Astrocyte (in vitro differentiated cells and primary cell): ENCODE measurements around the gene PFKFB4. TPM values are rescaled to one million over a fixed set of nuclear protein-coding genes. Genes with fewer than 3 reads are reported as not detected.

Experiments
- DNase-seq: peaks from one replicate; pipeline ENCODE4 v3.0.0-alpha.2; 2010; ENCODE audit warnings: low read depth
- FAIRE-seq: peaks from 2 replicates; lab custom pipeline; 2011; peaks lifted over from hg19 to GRCh38; lab: Jason Lieb, UNC
- H2AFZ ChIP-seq: 2 replicates; pipeline ENCODE4 v1.6.0; 2012; ENCODE audit warnings: low read depth, low read length, inconsistent platforms
- H3K27ac ChIP-seq: 2 replicates; pipeline ENCODE4 v1.5.1; 2011; ENCODE audit warnings: low read depth, low read length, inconsistent platforms
- H3K27me3 ChIP-seq: 2 replicates; pipeline ENCODE4 v1.6.0; 2011; ENCODE audit warnings: low read length, inconsistent platforms; ENCODE audit not compliant: insufficient read depth
- H3K36me3 ChIP-seq: 2 replicates; pipeline ENCODE4 v1.5.1; 2011; ENCODE audit warnings: low read length, inconsistent platforms; ENCODE audit not compliant: insufficient read depth
- H3K4me1 ChIP-seq: 2 replicates; pipeline ENCODE4 v1.5.1; 2011; ENCODE audit warnings: low read length, inconsistent platforms; ENCODE audit not compliant: insufficient read depth
- H3K4me2 ChIP-seq: 2 replicates; pipeline ENCODE4 v1.6.0; 2012; ENCODE audit warnings: low read length, inconsistent platforms
- H3K4me3 ChIP-seq: 2 replicates; pipeline ENCODE4 v1.5.1; 2011; ENCODE audit warnings: low read depth, mild to moderate bottlenecking, low read length, inconsistent platforms; ENCODE audit not compliant: insufficient read depth
- H3K79me2 ChIP-seq: 2 replicates; pipeline ENCODE4 v1.6.0; 2012; ENCODE audit warnings: mild to moderate bottlenecking, low read length, inconsistent platforms; ENCODE audit not compliant: insufficient read depth
- H3K9ac ChIP-seq: 2 replicates; pipeline ENCODE4 v1.6.0; 2012; ENCODE audit warnings: mild to moderate bottlenecking, low read length, inconsistent platforms
- H3K9me3 ChIP-seq: 2 replicates; pipeline ENCODE4 v1.5.1; 2012; ENCODE audit warnings: low read depth, mild to moderate bottlenecking, low read length, inconsistent platforms; ENCODE audit not compliant: insufficient read depth
- H4K20me1 ChIP-seq: 2 replicates; pipeline ENCODE4 v1.6.0; 2012; ENCODE audit warnings: low read length, inconsistent platforms; ENCODE audit not compliant: insufficient read depth
- H3K27ac Mint-ChIP-seq: one replicate; pipeline ENCODE4 v1.8.0; 2021; ENCODE audit warnings: mild to moderate bottlenecking, mixed read lengths; ENCODE audit not compliant: unreplicated experiment
- H3K27me3 Mint-ChIP-seq: one replicate; pipeline ENCODE4 v1.8.0; 2021; ENCODE audit warnings: low read depth, mixed read lengths; ENCODE audit not compliant: unreplicated experiment
- H3K36me3 Mint-ChIP-seq: one replicate; pipeline ENCODE4 v1.8.0; 2021; ENCODE audit warnings: low read depth, mixed read lengths; ENCODE audit not compliant: unreplicated experiment
- H3K4me1 Mint-ChIP-seq: one replicate; pipeline ENCODE4 v1.8.0; 2021; ENCODE audit warnings: low read depth, mixed read lengths; ENCODE audit not compliant: unreplicated experiment
- H3K4me3 Mint-ChIP-seq: one replicate; pipeline ENCODE4 v1.8.0; 2021; ENCODE audit warnings: mild to moderate bottlenecking, moderate library complexity, mixed read lengths; ENCODE audit not compliant: unreplicated experiment
- H3K9me3 Mint-ChIP-seq: one replicate; pipeline ENCODE4 v1.8.0; 2021; ENCODE audit warnings: mild to moderate bottlenecking, mixed read lengths; ENCODE audit not compliant: unreplicated experiment
- CTCF ChIP-seq: IDR thresholded peaks from 2 replicates; pipeline ENCODE4 v1.5.1; 2011; ENCODE audit warnings: low read depth, mild to moderate bottlenecking, inconsistent platforms, low read length, moderate library complexity; ENCODE audit not compliant: insufficient read depth
- EZH2 ChIP-seq: IDR thresholded peaks from 2 replicates; pipeline ENCODE4 v1.6.1; 2012; ENCODE audit warnings: mild to moderate bottlenecking, low read length, inconsistent platforms; ENCODE audit not compliant: insufficient read depth
- total RNA-seq: library from RNA; stranded (reverse); gene quantifications from 2 replicates; pipeline ENCODE4 v1.2.1, GENCODE V29; 2021

PFKFB4 gene
- total RNA-seq, 1 donor from 2014 or later: 27.8 TPM

DNA sequence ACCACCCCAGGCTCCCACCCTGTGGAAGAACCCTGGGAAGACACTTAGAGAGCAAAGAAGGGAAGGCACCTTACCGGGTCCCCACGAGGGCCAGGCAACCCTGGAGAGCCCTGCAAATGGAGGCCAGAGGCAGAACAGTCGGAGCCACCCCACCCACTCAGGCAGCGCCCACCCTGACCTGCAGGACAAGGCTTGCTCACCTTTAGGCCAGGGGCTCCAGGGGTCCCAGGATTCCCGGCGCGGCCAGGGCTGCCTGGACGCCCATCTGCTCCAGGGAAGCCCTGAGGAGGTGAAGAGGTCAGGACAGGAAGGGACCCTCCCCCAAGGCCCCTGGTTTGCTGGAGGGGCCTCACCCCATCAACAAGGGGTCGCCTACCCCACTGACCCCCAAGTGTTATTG is 28.2 kb upstream of the PFKFB4 start:
- peaks cover 9% of the 10 kb centered on the region for H3K79me2 ChIP-seq
- TF ChIP-seq CTCF: no peak
- no peak for TF ChIP-seq EZH2
- H3K4me1 Mint-ChIP-seq: no peaks in the 10 kb centered on the region
- H3K4me3 Mint-ChIP-seq: no peak overlapping the region
- H3K27me3 ChIP-seq: no peaks in the 10 kb centered on the region
- H3K9me3 ChIP-seq: no peaks in the 10 kb centered on the region
- no peak overlapping the region for H3K27ac ChIP-seq
- peaks cover 14% of the 10 kb centered on the region for H3K27me3 Mint-ChIP-seq
- no peaks in the 10 kb centered on the region for H3K9me3 Mint-ChIP-seq
- FAIRE-seq (no peak), DNase-seq (no peak)
- H3K4me2 ChIP-seq: no peak overlapping the region
- H3K36me3 ChIP-seq: peaks cover 21% of the 10 kb centered on the region
- H3K4me3 ChIP-seq: no peak overlapping the region
- H4K20me1 ChIP-seq: peaks cover 59% of the 10 kb centered on the region
- H2AFZ ChIP-seq: no peak overlapping the region
- no peak overlapping the region for H3K27ac Mint-ChIP-seq
- H3K36me3 Mint-ChIP-seq: peaks cover 45% of the 10 kb centered on the region
- no peak overlapping the region for H3K9ac ChIP-seq
- no peaks in the 10 kb centered on the region for H3K4me1 ChIP-seq

DNA sequence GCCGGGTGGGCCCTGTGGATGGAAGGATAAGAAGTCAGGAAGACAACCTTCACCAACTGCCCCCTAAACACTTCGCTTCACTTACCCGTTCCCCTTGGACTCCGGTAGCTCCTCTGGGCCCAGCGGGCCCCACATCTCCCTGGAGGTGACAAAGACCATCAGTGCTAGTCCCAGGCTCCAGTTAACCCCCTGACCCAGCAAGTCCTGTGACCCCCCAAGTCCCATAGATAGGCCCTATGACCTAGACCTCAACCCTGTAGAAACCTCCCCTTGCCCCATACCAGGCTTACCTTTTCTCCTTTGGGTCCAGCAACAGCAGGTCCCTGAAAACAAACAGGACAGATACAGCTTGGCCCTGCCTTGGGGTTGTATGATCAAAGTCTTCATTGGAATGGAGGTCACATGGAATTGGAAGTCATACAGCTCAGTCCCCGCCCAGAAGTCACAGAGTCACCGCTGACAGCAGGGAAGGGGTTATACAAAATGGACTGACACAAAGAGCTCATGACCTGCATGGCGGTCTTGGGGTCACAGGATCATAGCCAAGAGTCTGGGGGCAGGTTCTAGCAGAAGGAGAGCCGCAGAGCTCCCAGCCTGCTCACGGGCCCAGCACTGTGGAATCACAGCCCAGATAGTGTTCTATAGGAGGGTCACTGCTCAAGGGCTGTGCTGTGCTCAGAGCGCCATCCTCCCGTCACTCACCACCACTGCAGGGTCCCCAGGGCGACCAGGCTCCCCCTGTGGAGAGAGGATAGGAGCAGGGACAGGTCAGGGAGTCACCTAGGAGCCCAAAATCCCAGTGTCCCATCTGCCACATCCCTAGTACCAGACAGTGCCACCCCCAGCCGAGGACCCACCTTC is 25.2 kb upstream of the PFKFB4 start:
- Histone ChIP-seq H3K4me2 (no peak overlapping the region), H2AFZ (no peak overlapping the region), H3K4me3 (no peak overlapping the region), H3K36me3 (peaks cover 30% of the 10 kb centered on the region), H3K27ac (no peak overlapping the region), H3K4me1 (no peaks in the 10 kb centered on the region), H4K20me1 (peaks cover 38% of the 10 kb centered on the region), H3K9me3 (no peaks in the 10 kb centered on the region), H3K27me3 (no peaks in the 10 kb centered on the region), H3K9ac (no peak overlapping the region), H3K79me2 (no peaks in the 10 kb centered on the region)
- FAIRE-seq (no peak), DNase-seq (no peak)
- Mint-ChIP-seq H3K36me3 (peaks cover 42% of the 10 kb centered on the region), H3K4me3 (no peak overlapping the region), H3K9me3 (no peaks in the 10 kb centered on the region), H3K27ac (no peak overlapping the region), H3K27me3 (peaks cover 2% of the 10 kb centered on the region), H3K4me1 (no peaks in the 10 kb centered on the region)
- no peak for TF ChIP-seq CTCF
- no peak for TF ChIP-seq EZH2

GRCh38 chr3:48576647-48577046 is 20.0 kb upstream of the PFKFB4 start:
- Mint-ChIP-seq H3K27me3 (no peaks in the 10 kb centered on the region), H3K27ac (no peak overlapping the region), H3K9me3 (no peaks in the 10 kb centered on the region), H3K4me1 (no peaks in the 10 kb centered on the region), H3K36me3 (peaks cover 27% of the 10 kb centered on the region), H3K4me3 (no peak overlapping the region)
- Histone ChIP-seq H3K4me3 (no peak overlapping the region), H3K27ac (no peak overlapping the region), H3K27me3 (no peaks in the 10 kb centered on the region), H2AFZ (no peak overlapping the region), H3K9ac (no peak overlapping the region), H3K79me2 (no peaks in the 10 kb centered on the region), H3K4me1 (no peaks in the 10 kb centered on the region), H4K20me1 (peaks cover 19% of the 10 kb centered on the region), H3K9me3 (no peaks in the 10 kb centered on the region), H3K36me3 (peaks cover 39% of the 10 kb centered on the region), H3K4me2 (no peak overlapping the region)
- no peak for TF ChIP-seq CTCF
- no peak for TF ChIP-seq EZH2
- DNase-seq (no peak), FAIRE-seq (no peak)
